ENCODE results near the gene SLC39A11. TPM values are rescaled to one million over a fixed set of nuclear protein-coding genes. Genes with fewer than 3 reads are reported as not detected.

The SLC39A11 gene
- total RNA-seq, 2 experiments from 2014 or later = 9.7 to 12.2 TPM

GRCh38 chr17:72719206-72719577 is 373.3 kb downstream of the SLC39A11 start:
- no peaks in the 10 kb centered on the region for H3K9me3 ChIP-seq (ENCODE audit: control insufficient read depth in 1 of 2, insufficient read depth in 1 of 2, low read length in 2 of 2)
- H3K36me3 ChIP-seq (ENCODE audit: insufficient read depth, low read length) = no peaks in the 10 kb centered on the region
- H3K4me1 ChIP-seq (ENCODE audit: insufficient read depth, low read length) = peaks cover 23% of the 10 kb centered on the region
- intact Hi-C loops (cut with DNase I, micrococcal nuclease) = no loop called here
- Mint-ChIP-seq H3K27me3 (no peaks in the 10 kb centered on the region), H3K4me3 (peak overlapping the region; percentile 78), H3K4me1 (ENCODE audit: low read depth) (peaks cover 26% of the 10 kb centered on the region), H3K27ac (peak overlapping the region; percentile 73), H3K9me3 (no peaks in the 10 kb centered on the region), H3K36me3 (ENCODE audit: low read depth) (peaks cover 4% of the 10 kb centered on the region)
- H3K27ac ChIP-seq (ENCODE audit: low read depth in 1 of 2, low read length in 2 of 2) = no peak overlapping the region
- no peaks in the 10 kb centered on the region for H3K27me3 ChIP-seq (ENCODE audit: control insufficient read depth in 1 of 2, insufficient read depth in 2 of 2, low read length in 2 of 2)
- no peak for TF ChIP-seq CTCF (IDR thresholded peaks at IDR 0.05)
- DNase-seq (no peak), ATAC-seq (ENCODE audit: poor library complexity) (no peak)
- CTCF ChIA-PET = interaction anchor here (0.9 kb wide), 1 partner anchor 651 kb away, joined by 4 read pairs; no protein-coding TSS in a partner anchor
- POLR2A ChIA-PET = interaction anchor here (1.2 kb wide), 1 partner anchor 127 kb away, joined by 4 read pairs; no protein-coding TSS in a partner anchor
- H3K4me3 ChIP-seq (ENCODE audit: low read length) = peak overlapping the region; percentile 45

- H3K27me3 Mint-ChIP-seq = no peaks in the 10 kb centered on the region
- H3K4me3 ChIP-seq (ENCODE audit: low read length) = no peak overlapping the region
- H3K36me3 Mint-ChIP-seq (ENCODE audit: low read depth) = peaks cover 9% of the 10 kb centered on the region
- POLR2A ChIA-PET = no interaction called here
- no peaks in the 10 kb centered on the region for H3K9me3 Mint-ChIP-seq
- no peaks in the 10 kb centered on the region for H3K36me3 ChIP-seq (ENCODE audit: insufficient read depth, low read length)
- H3K4me3 Mint-ChIP-seq = no peak overlapping the region
- CTCF ChIA-PET = interaction anchor here (1.0 to 1.2 kb wide), 2 partner anchors 7 to 10 kb away, joined by 3 to 4 read pairs; no protein-coding TSS in a partner anchor
- peaks cover 23% of the 10 kb centered on the region for H3K4me1 ChIP-seq (ENCODE audit: insufficient read depth, low read length)
- H3K27ac Mint-ChIP-seq = no peak overlapping the region
- intact Hi-C loops (cut with DNase I, micrococcal nuclease) = no loop called here
- DNase-seq (no peak), ATAC-seq (ENCODE audit: poor library complexity) (no peak)
- H3K27me3 ChIP-seq (ENCODE audit: control insufficient read depth in 1 of 2, insufficient read depth in 2 of 2, low read length in 2 of 2) = no peaks in the 10 kb centered on the region
- no peak overlapping the region for H3K27ac ChIP-seq (ENCODE audit: low read depth in 1 of 2, low read length in 2 of 2)
- H3K9me3 ChIP-seq (ENCODE audit: control insufficient read depth in 1 of 2, insufficient read depth in 1 of 2, low read length in 2 of 2) = no peaks in the 10 kb centered on the region
- TF ChIP-seq CTCF (IDR thresholded peaks at IDR 0.05) = no peak
- peaks cover 26% of the 10 kb centered on the region for H3K4me1 Mint-ChIP-seq (ENCODE audit: low read depth)
Measured at GRCh38 chr17:72717676-72718075, 374.8 kb downstream of the SLC39A11 start.

- ChIA-PET CTCF (interaction anchor here (1.0 to 1.2 kb wide), 2 partner anchors 8 to 10 kb away, joined by 3 to 4 read pairs; no protein-coding TSS in a partner anchor), POLR2A (interaction anchor here (1.0 kb wide), 1 partner anchor 10 kb away, joined by 3 read pairs; no protein-coding TSS in a partner anchor)
- H3K4me1 ChIP-seq (ENCODE audit: insufficient read depth, low read length) = peaks cover 23% of the 10 kb centered on the region
- intact Hi-C loops (cut with DNase I, micrococcal nuclease) = no loop called here
- ATAC-seq (ENCODE audit: poor library complexity) = no peak
- Mint-ChIP-seq H3K27me3 (no peaks in the 10 kb centered on the region), H3K4me3 (no peak overlapping the region), H3K27ac (no peak overlapping the region), H3K9me3 (no peaks in the 10 kb centered on the region), H3K36me3 (ENCODE audit: low read depth) (peaks cover 11% of the 10 kb centered on the region), H3K4me1 (ENCODE audit: low read depth) (peaks cover 26% of the 10 kb centered on the region)
- H3K27me3 ChIP-seq (ENCODE audit: control insufficient read depth in 1 of 2, insufficient read depth in 2 of 2, low read length in 2 of 2) = no peaks in the 10 kb centered on the region
- no peak for TF ChIP-seq CTCF (IDR thresholded peaks at IDR 0.05)
- H3K4me3 ChIP-seq (ENCODE audit: low read length) = no peak overlapping the region
- H3K9me3 ChIP-seq (ENCODE audit: control insufficient read depth in 1 of 2, insufficient read depth in 1 of 2, low read length in 2 of 2) = no peaks in the 10 kb centered on the region
- no peak overlapping the region for H3K27ac ChIP-seq (ENCODE audit: low read depth in 1 of 2, low read length in 2 of 2)
- H3K36me3 ChIP-seq (ENCODE audit: insufficient read depth, low read length) = no peaks in the 10 kb centered on the region
- no peak for DNase-seq
Measured at GRCh38 chr17:72717276-72717675, 375.2 kb downstream of the SLC39A11 start.
